Prostate gland (tissue), 2 donors: ENCODE data around the gene PPP2R5C. TPM values are rescaled to one million over a fixed set of nuclear protein-coding genes. Genes with fewer than 3 reads are reported as not detected.
A peak's percentile ranks its signal among the peaks of the same experiment; 100 is the strongest.

Experiments used
- DNase-seq: peaks from one replicate; pipeline ENCODE4 v3.0.0-alpha.2; 2019; ENCODE audit warnings: low spot score
- H3K27ac ChIP-seq, 2 donors: fragments of 200-600 bp; sonication (generic); 2 replicates each; pipeline ENCODE4 v1.5.1; 2017 to 2019
- H3K27me3 ChIP-seq: fragments of 200-600 bp; sonication (generic); replicated peaks from 2 replicates; pipeline ENCODE4 v1.5.1; 2019; ENCODE audit not compliant: insufficient read depth
- H3K36me3 ChIP-seq, 2 donors: fragments of 200-600 bp; sonication (generic); 1 replicate in 1 of 2; 2 replicates in 1 of 2; pipeline versions ENCODE4 v1.5.1 to v1.8.1; 2017 to 2019
- H3K4me1 ChIP-seq: fragments of 200-600 bp; sonication (generic); replicated peaks from 2 replicates; pipeline ENCODE4 v1.5.1; 2019
- H3K4me3 ChIP-seq, 2 donors: fragments of 200-600 bp; sonication (generic); 2 replicates each; pipeline ENCODE4 v1.5.1; 2017 to 2019
- H3K9me3 ChIP-seq: fragments of 200-600 bp; sonication (generic); 2 replicates; pipeline ENCODE4 v1.5.1; 2017
- POLR2A ChIP-seq: fragments of 450-650 bp; IDR thresholded peaks from one replicate; pipeline ENCODE4 v1.6.1; 2016; ENCODE audit warnings: antibody characterized with exemption, mild to moderate bottlenecking
- POLR2AphosphoS5 ChIP-seq: sonication (generic); formaldehyde crosslinking; IDR thresholded peaks from one replicate; pipeline ENCODE4 v1.6.1; 2017; ENCODE audit warnings: antibody characterized with exemption
- WGBS: methylation state at CpG from one replicate; pipeline ENCODE4 v1.1.5; 2018; 5-methylcytosine and 5-hydroxymethylcytosine counted together
- intact Hi-C: fragments of 100-400 bp; cut with DNase I; formaldehyde crosslinking; loops from one replicate; pipeline ENCODE4 v1.14.2; 2022
- total RNA-seq, 2 donors: library from RNA; depleted of rRNA; stranded (reverse); fragments of >200 nt; gene quantifications; one replicate each; pipeline ENCODE4 v1.1.0, GENCODE V29; 2016
- TF ChIP-seq, protein P1 (sequence below), 4 experiments: fragments of 200-600 bp in 2 of 4; fragments of 450-650 bp in 2 of 4; sonication (generic) in 2 of 4; IDR thresholded peaks; 1 replicate in 3 of 4; 2 replicates in 1 of 4; pipeline ENCODE4 v1.5.1; 2016 to 2019; ENCODE audit warnings: antibody characterized with exemption in 4 of 4, mild to moderate bottlenecking in 2 of 4, moderate library complexity in 2 of 4

The PPP2R5C gene
- total RNA-seq, 2 donors from 2014 or later: 67.8 to 96.2 TPM

DNA sequence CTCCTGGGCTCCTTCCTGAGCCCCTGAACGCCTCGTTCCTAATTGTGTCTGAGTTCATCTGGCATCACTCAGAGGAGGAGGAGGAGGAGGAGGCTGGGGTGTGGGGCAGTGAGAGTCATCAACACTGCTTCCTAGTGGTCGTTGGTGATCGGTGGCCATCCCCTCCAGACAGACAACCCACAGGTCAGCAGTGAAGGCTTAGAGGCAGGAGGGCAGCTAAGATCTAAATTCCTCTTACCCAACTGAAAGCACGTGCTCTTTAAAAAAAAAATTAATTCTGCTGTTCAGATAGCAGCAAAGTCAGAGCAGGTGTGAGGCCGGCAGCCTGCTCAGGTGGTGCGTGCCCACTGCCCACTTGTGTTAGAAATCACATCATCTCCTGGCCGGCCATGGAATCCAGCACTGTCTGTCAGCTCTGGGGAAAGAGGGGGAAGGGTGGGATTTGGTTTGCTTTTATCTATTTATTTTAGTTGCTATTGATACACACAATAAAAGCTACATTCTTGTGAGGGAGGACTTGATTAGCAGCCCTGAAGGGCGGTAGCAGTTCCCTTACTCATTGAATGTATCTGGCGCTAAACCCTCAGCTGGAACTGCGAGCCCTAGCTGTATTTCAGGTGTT lies 46.6 kb downstream of the PPP2R5C start:
- Histone ChIP-seq H3K27ac (peak overlapping the region in 1 of 2 donors; percentile 99), H3K9me3 (no peaks in the 10 kb centered on the region), H3K4me3 (no peak overlapping the region), H3K4me1 (peaks cover 7% of the 10 kb centered on the region), H3K27me3 (no peaks in the 10 kb centered on the region), H3K36me3 (no peaks in the 10 kb centered on the region)
- intact Hi-C loops: no loop called here
- WGBS: 47% methylated on average over 11 of the region's 11 CpGs
- no peak for DNase-seq
- TF ChIP-seq POLR2A (no peak), POLR2AphosphoS5 (no peak)

DNA sequence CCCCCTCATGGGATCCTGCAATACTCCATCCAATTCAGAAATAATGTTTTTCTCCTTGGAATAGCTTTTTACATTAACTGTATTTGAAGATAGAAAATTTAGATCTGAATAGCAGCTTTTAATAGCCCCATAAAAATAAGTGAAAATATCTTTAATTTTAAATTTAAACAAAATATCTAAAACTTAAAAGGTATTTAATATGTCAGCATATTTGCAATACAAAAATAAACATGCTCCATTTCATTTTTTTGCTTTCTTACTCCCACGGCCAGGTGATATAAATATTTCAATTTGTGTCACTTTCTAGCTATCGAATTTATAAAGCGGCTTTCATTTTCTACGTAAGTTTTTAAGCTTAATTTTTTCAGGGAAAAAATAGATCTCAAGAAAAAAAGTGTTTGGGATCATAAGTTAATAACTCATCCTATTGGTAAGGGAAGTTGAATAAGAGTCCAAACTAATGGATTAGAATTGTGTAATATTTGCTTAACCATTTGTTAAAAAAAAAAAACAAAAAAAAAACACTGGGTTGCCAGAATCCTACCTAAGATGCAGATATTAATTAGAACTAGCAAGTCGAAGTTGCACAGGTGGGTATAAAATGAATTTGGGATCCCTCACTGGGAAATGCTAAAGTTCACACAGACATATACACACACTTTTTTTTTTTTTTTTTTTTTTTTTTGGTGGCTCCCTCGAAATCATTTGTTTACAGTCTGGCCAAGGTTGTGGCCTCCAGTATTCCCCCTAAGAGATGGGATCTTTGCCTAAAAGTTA lies 47.6 kb downstream of the PPP2R5C start:
- no peak for DNase-seq
- no peaks in the 10 kb centered on the region for H3K36me3 ChIP-seq
- peaks cover 12% of the 10 kb centered on the region for H3K4me1 ChIP-seq
- TF ChIP-seq POLR2AphosphoS5 (no peak), POLR2A (no peak)
- TF ChIP-seq, protein P1, sequence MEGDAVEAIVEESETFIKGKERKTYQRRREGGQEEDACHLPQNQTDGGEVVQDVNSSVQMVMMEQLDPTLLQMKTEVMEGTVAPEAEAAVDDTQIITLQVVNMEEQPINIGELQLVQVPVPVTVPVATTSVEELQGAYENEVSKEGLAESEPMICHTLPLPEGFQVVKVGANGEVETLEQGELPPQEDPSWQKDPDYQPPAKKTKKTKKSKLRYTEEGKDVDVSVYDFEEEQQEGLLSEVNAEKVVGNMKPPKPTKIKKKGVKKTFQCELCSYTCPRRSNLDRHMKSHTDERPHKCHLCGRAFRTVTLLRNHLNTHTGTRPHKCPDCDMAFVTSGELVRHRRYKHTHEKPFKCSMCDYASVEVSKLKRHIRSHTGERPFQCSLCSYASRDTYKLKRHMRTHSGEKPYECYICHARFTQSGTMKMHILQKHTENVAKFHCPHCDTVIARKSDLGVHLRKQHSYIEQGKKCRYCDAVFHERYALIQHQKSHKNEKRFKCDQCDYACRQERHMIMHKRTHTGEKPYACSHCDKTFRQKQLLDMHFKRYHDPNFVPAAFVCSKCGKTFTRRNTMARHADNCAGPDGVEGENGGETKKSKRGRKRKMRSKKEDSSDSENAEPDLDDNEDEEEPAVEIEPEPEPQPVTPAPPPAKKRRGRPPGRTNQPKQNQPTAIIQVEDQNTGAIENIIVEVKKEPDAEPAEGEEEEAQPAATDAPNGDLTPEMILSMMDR (IDR thresholded peaks at IDR 0.05): no peak
- no peaks in the 10 kb centered on the region for H3K9me3 ChIP-seq
- no peaks in the 10 kb centered on the region for H3K27me3 ChIP-seq
- H3K4me3 ChIP-seq: peak overlapping the region; percentile 41 to 58
- H3K27ac ChIP-seq: peak overlapping the region; percentile 94 to 99
- 44% methylated on average over 6 of the region's 6 CpGs for WGBS
- intact Hi-C loops: loop anchor here (1.0 kb wide), 1 partner anchor 47 kb away; no protein-coding TSS in a partner anchor

DNA sequence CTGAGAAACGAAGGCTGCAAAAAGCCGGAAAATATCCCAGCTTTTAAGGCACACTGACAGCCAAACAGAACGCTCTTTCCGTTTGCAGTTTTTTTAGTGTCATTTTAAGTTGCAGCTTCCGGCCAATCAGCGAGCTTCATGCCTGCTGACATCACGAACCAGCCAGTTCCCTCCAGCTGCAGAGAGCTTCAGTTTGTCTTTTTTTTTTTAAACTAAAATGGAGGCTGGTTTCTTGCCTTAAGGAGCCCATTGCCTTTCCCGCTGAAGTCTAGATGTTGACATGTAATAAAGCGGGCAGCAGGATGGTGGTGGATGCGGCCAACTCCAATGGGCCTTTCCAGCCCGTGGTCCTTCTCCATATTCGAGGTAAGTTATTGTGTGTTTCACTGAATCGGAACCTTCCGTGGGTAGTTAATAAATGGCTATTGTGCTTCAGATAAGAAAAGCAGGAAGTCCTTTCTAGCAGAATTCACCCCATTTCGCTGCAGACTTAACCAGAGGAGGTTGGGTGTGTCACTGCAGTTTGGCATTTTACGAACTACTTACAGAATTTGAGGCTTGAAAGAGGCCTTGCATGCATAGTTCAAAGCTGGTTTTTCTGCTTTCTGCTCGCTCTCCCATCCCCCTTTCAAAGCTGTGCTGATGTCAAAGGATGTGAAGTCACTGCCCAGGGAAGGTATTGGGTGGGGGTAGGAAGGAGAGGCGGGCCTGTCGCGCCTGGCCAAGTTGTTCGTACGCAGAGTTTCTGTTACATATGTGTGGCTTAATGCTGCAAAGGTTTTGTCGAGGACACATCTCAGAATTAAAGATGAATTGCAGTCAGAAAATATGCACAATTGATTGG lies 48.4 kb downstream of the PPP2R5C start:
- TF ChIP-seq, protein P1 (IDR thresholded peaks at IDR 0.05): no peak
- TF ChIP-seq POLR2AphosphoS5 (peak; percentile 99), POLR2A (peak; percentile 78)
- WGBS: 0% methylated on average over 23 of the region's 23 CpGs
- H3K36me3 ChIP-seq: no peaks in the 10 kb centered on the region

DNA sequence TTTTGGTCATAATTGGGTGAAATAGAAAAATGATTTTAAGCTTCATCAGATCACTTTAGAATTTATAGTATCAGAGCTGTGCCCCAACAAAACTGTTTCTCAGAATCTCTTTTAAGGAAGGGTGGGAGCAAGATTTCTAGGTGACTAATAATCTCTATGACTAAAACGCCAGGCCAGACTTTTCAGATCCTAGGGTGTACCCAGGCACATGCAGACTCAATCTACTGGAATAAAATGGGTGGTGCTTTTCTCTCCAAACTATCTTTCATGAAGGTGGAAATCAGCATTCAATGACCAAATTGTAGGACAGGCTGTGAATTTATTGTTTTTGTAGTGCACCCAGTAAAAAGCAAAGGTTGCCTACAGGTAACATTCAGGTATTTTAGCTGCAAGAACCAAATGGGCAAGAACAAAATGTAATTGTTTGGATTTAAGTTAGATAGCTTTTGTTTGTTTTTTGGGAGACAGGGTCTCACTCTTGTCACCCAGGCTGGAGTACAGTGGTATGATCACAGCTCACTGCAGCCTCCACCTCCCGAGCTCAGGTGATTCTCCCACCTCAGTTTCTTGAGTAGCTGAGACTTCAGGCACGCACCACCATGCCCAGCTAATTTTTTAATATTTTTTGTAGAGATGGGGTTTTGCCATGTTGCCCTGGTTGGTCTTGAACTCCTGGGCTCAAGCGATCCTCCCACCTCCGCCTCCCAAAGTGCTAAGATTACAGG lies 49.5 kb downstream of the PPP2R5C start:
- no peaks in the 10 kb centered on the region for H3K36me3 ChIP-seq
- intact Hi-C loops: no loop called here
- TF ChIP-seq, protein P1 (IDR thresholded peaks at IDR 0.05): no peak
- no peak for TF ChIP-seq POLR2A
- no peak for TF ChIP-seq POLR2AphosphoS5
- H3K4me1 ChIP-seq: peaks cover 12% of the 10 kb centered on the region
- DNase-seq: no peak
- no peaks in the 10 kb centered on the region for H3K27me3 ChIP-seq
- 49% methylated on average over 5 of the region's 5 CpGs for WGBS
- peak overlapping the region; percentile 41 to 58 for H3K4me3 ChIP-seq
- H3K9me3 ChIP-seq: no peaks in the 10 kb centered on the region
- peak overlapping the region; percentile 94 to 99 for H3K27ac ChIP-seq

More for the DNA sequence above, 48.4 kb downstream of the PPP2R5C start:
- H3K4me3 ChIP-seq: peak overlapping the region; percentile 41 to 58
- peak; percentile 92 for DNase-seq
- H3K4me1 ChIP-seq: peaks cover 12% of the 10 kb centered on the region
- no peaks in the 10 kb centered on the region for H3K9me3 ChIP-seq
- H3K27me3 ChIP-seq: no peaks in the 10 kb centered on the region
- peak overlapping the region; percentile 94 to 99 for H3K27ac ChIP-seq
- intact Hi-C loops: loop anchor here (1.0 kb wide), 1 partner anchor 48 kb away; no protein-coding TSS in a partner anchor
